Activated CD4-positive, CD25-positive, alpha-beta regulatory T cell treated with anti-CD3 and anti-CD28 coated beads, Interleukin-2, amount 50 U/mL, for 72 hours (primary cell): ENCODE results near the gene IL11RA.
"Not testable (repeated sequence)": the region's sequence is repeated elsewhere in the genome, so short reads cannot be mapped to it uniquely, and the experiment has no call there.

Source experiments
- DNase-seq: peaks from one replicate; pipeline ENCODE4 v3.0.0; 2021

Gene IL11RA

DNA sequence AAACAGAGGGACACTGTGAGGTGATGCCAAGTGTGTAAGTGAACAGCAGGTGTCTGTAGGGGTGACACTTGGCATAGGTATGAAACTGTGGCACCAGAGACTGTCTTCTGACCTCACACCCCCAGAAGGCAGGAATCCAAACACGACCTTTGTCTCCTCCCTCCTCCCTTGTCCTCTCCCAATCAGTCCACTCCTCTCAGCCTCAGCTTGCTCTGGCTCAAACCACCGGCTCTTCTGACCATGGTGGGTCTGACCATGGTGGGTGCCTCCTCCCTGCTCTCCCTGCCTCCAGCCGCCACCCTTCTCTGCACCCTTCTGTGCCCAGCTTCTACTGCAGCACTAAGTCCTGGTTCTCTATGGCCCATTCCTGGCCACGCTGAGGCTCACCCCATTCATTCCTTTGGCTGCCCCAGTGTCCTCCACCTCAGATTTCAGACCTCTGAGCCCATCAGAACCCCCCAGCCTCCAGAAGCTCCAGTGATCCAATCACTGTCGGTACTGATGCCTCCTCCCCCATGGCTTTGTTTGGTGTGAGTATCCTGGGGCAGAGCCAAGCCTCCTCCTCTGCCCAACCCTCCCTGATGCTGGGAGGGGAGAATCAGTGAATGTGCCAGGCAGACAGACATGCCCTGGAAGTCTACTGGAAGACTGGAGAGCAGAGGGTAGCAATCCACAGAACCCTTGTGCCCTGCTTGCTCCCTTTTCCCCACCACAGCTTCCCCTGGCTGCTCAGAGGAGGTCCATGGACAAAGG lies 21.4 kb upstream of the IL11RA start:
- DNase-seq = no peak

GRCh38 chr9:34633166-34633565 lies 18.8 kb upstream of the IL11RA start:
- DNase-seq = no peak

DNA sequence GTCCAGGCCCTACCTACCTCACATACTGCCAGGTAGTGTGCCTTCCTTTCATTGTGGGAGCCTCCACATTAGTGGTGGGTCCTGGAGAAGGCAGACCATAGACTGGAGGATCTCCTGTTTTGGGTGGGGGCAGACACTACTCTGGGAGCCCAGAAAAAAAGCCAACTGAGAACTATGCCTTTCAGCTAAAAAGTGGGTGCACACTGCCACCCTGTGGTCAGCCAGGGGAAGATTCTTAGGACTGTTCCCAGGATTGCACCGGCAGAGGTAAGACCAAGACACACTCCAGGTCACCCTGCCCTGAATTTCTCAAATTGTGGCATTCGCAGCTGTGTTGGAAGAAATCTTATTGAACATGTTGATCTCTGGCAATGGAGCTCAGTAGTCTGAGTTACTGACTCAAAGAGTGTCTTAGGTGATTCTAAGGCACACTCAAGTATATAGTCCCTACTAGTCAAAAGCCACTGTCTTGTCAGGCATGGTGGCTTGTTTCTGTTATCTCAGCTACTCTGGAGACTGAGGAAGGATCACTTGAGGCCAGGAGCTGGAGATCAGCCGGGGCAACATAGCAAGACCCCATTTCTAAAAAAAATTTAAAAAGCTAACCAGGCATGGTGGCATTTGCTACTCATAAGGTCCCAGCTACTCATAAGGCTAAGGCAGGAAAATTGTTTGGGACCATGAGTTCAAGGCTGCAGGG lies 18.0 kb upstream of the IL11RA start:
- DNase-seq = peak; percentile 77

- no peak for DNase-seq
Measured at GRCh38 chr9:34634551-34635248, 17.3 kb upstream of the IL11RA start.

DNA sequence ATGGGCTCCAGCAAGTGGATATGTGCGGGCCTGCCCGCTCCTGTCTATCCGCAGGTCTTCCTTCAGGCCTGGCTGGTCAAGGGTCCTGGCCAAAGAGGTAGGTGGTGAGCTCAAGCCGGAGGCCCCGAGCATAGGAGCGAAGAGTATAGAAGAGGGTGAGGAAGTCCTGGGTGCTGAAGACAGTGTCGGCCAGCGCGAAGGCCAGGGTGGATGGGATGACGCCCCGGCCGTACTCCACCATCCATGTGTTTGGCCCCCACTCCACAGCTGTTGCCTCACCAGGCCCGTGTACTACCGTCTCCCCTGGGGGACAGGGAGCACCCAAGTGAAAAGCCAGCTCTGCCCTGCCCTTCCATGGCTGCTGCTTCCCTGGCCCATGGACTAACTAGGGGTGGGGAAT lies 16.4 kb upstream of the IL11RA start:
- DNase-seq = no peak

DNA sequence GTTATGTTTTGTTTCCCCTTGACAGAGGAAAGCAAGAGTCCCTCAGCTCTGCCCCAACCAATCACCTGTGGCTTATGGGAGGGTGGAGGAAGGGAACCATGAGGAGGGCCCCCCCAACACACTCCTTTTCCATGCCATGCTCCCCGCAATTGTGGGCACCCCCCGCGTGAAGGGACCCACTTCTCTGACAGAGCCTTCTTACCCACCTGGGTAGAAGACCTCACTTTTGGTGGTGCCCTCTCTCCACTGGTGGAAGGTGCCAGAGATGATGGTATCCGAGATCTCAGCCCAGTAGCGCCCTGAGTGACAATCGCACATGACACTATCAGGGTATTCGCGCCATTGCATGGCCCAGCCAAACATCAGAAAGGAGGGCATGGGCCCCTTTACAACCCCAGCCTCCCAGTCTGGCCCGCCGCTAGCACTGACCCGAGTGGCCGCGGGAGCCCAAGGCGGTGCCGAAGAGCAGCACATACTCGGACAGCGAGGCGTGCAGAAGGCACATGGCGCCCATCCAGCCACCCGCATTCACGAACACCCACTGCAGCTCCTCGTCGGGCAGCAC lies 15.1 kb upstream of the IL11RA start:
- DNase-seq = no peak

DNA sequence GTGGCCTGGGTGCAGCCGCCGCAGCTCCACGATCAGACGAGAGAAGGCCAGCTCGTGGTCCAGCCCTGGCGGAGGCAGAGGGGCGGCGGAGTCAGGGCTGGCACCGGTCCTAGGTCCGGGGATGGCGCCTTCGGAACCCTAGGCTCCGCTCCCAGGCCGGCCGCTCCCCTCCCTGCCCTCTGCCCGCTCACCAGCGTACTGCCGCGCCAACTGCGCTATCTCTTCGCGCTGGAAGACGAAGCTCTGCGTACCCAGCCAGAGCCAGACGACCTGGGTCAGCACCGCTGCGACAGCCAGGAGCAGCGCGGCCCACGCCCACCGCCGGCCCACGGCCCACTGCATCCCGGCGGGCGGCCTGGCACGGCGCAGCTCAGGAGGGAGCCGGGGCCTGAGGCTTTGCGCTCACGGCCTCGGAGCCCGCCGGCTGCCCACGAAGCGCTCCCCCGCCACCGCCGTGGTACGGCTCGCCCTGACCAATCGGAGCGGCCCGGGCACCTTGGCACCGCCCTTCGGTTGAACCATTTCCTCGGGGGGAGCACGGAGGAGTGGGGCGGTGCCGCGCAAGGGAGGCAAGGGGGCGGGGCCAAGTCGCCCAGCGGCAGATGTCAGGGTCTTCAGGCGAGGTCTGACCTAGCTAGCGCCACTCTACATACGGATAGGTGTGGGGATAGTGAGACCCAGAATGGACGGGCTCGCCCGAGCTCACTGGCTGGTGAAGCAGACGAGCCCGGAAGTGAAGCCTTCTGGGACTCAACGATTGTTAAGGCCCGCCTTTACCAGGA lies 14.4 kb upstream of the IL11RA start, which contains the start of gene SIGMAR1:
Gene SIGMAR1 (minus strand): TSS at position 432 of the 782 bp plus-strand sequence. CDS start 90 bp downstream, at position 342.
- peak; percentile 96 for DNase-seq

DNA sequence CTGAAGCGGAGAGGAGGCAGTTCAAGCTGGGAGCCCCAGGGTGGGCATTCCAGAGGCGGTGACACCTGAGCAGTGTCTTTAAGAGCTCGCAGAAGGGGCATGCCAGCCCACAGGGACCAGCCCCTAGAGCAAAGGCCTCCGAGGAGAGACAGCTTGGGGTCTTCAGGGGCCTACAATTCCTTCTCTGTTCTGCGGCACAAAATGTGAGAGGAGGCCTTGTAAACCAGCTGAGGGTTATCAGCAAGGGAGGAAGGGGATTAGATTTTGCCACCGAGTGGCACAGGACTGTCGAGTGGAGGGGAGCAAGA lies 13.9 kb upstream of the IL11RA start:
- DNase-seq = no peak

- not testable (repeated sequence) for DNase-seq
Measured at GRCh38 chr9:34639322-34639721, 12.7 kb upstream of the IL11RA start.

GRCh38 chr9:34642679-34643078 lies 9.3 kb upstream of the IL11RA start:
- DNase-seq = no peak

DNA sequence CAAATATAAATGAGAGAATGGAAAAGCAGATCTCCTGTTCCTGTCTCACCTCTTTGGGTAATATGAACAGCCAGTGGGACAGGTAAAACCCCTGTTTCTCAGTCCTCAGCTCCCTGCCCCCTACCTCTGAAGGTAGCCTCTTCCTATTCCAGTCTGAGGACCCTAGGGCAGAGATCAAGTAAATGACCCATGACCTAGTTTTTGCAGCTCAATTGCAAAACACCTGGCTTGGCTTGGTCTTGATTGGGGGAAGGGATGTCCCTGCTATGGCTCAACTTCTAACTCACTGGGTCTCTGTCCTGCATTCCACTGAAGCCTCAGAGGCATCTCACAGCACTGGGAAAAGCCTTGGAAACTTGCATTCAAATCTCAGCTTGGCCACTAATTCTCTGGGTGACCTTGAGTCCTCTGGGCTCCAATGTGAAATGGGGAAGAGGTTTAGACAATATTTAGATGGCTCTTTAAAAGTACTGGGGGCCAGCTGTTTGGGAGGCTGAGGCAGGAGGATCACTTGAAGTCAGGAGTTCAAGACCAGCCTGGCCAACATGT lies 7.1 kb upstream of the IL11RA start:
- no peak for DNase-seq

GRCh38 chr9:34646211-34647083 lies 5.5 kb upstream of the IL11RA start, which contains the start of gene GALT:
TSS of gene GALT (plus strand) at chr9:34646675. CDS start at chr9:34646705, 30 bp downstream.
- DNase-seq = peak; percentile 99

GRCh38 chr9:34647084-34647403 lies 4.9 kb upstream of the IL11RA start:
- DNase-seq = no peak

GRCh38 chr9:34647651-34648050 lies 4.3 kb upstream of the IL11RA start:
- DNase-seq = no peak

GRCh38 chr9:34648673-34649072 lies 3.3 kb upstream of the IL11RA start:
- no peak for DNase-seq

- DNase-seq = no peak
Measured at GRCh38 chr9:34650816-34651215, 1.2 kb upstream of the IL11RA start.

- DNase-seq = no peak
Measured at GRCh38 chr9:34651321-34651720, 664 bp upstream of the IL11RA start.

DNA sequence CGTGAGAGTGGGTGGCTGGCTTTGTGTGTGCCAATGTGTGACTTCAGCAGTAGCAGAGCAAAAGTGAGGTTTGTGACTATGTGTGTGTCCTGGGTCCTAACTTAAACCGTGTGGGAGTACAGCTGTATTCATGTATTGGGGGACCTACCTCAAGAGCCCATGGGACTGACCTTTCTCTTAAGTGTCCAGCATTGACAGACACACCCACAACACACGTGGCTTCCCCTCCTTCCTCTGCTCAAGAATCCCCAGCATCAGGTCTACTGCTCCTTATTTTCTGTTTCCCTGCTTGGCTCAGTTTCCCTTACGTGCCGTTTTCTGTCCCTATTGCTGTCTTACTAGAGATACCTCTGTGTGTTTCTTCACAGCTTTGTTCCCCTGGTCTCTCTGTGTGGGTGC lies 616 bp downstream of the IL11RA start:
- DNase-seq = no peak

DNA sequence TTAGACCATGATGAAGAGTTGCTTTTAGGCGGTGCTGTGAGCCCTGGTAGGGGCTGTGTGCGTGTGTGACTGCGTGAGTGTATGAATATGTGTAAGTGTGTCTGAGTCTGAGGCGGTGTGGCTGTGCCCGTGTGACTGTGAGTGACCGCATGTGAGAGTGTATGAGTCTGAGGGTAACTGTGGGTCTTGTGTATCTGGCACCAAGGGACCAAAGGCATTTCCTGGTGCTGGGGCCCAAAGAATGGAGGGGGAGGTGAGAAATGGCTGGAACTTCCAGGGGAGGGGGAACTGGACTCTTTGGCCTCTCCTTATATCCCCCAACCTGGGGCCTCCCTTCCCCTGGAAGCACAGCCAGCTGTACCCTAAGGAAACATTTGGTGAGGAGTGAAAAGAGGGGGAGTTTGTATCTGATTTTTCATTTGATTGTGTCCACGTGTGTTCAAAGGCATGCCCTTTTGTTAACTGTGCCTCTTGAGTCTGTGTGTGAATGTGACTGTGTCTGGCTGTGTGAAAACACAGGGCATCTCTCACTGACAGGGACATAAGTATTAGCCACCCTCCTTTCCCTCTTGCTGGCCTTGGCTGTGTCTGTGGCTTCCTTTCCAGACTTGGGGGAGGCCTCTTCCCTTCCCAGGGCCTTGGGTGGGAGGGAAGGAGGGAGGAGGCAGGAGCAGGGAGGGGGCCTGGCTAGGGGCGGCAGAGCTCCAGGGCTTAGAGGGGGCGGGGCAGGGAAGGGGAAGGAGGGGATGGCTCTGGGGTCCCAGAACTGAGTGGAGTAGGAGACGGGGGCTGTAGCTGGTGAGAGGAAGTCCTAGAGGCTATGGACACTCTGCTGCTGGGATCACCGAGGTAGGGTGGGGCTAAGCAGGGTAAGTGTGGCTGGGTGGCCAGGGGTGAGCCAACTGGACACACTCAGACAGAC lies 1.4 kb downstream of the IL11RA start:
- no peak for DNase-seq

GRCh38 chr9:34654323-34655051 lies 2.5 kb downstream of the IL11RA start:
- DNase-seq = no peak
